Type B pancreatic cell (in vitro differentiated cells): ENCODE data around the gene SHANK1. TPM values are rescaled to one million over a fixed set of nuclear protein-coding genes. Genes with fewer than 3 reads are reported as not detected.
A peak's percentile ranks its signal among the peaks of the same experiment; 100 is the strongest.

Experiments
- DNase-seq: peaks from one replicate; pipeline ENCODE4 v3.0.0; 2021; ENCODE audit warnings: mixed read lengths; ENCODE audit not compliant: unreplicated experiment; ENCODE audit errors: extremely low spot score
- H3K27ac Mint-ChIP-seq: 2 replicates; pipeline ENCODE4 v1.8.0; 2021; ENCODE audit warnings: mild to moderate bottlenecking, mixed read lengths
- H3K27me3 Mint-ChIP-seq: 2 replicates; pipeline ENCODE4 v1.8.0; 2021; ENCODE audit warnings: mixed read lengths
- H3K36me3 Mint-ChIP-seq: 2 replicates; pipeline ENCODE4 v1.8.0; 2021; ENCODE audit warnings: mixed read lengths
- H3K4me1 Mint-ChIP-seq: one replicate; pipeline ENCODE4 v1.8.0; 2021; ENCODE audit warnings: mixed read lengths; ENCODE audit not compliant: unreplicated experiment
- H3K4me3 Mint-ChIP-seq: 2 replicates; pipeline ENCODE4 v1.8.0; 2021; ENCODE audit warnings: mild to moderate bottlenecking, mixed read lengths
- H3K9me3 Mint-ChIP-seq: 2 replicates; pipeline ENCODE4 v1.8.0; 2021; ENCODE audit warnings: mixed read lengths
- total RNA-seq: library from RNA; stranded (reverse); gene quantifications from 2 replicates; pipeline ENCODE4 v1.2.1, GENCODE V29; 2021; ENCODE audit warnings: low replicate concordance
- TF ChIP-seq, protein P1 (sequence below): fragments of 200-600 bp; sonication (generic); conservative IDR thresholded peaks from 2 replicates; pipeline ENCODE4 v1.5.0; 2021; ENCODE audit warnings: antibody characterized with exemption, mild to moderate bottlenecking

SHANK1 gene
- total RNA-seq, 1 donor from 2014 or later, result 7.8 TPM

DNA sequence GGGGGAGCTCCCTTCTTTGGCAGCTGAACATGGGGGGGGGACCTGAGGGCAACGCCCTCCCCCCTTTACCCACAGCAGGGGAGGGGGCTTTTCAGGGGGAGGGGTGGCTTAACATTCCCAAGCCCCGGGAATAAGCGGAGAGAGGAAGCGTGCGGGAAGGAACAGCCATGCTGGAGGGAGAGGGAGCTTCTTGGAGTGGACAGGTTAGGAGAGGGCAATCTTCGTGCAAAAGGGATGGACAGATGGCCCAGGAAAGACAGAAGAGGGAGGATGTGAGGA is 59.6 kb downstream of the SHANK1 start:
- no peaks in the 10 kb centered on the region for H3K36me3 Mint-ChIP-seq
- no peak overlapping the region for H3K27ac Mint-ChIP-seq
- TF ChIP-seq, protein P1, sequence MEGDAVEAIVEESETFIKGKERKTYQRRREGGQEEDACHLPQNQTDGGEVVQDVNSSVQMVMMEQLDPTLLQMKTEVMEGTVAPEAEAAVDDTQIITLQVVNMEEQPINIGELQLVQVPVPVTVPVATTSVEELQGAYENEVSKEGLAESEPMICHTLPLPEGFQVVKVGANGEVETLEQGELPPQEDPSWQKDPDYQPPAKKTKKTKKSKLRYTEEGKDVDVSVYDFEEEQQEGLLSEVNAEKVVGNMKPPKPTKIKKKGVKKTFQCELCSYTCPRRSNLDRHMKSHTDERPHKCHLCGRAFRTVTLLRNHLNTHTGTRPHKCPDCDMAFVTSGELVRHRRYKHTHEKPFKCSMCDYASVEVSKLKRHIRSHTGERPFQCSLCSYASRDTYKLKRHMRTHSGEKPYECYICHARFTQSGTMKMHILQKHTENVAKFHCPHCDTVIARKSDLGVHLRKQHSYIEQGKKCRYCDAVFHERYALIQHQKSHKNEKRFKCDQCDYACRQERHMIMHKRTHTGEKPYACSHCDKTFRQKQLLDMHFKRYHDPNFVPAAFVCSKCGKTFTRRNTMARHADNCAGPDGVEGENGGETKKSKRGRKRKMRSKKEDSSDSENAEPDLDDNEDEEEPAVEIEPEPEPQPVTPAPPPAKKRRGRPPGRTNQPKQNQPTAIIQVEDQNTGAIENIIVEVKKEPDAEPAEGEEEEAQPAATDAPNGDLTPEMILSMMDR, result no peak
- peaks cover 82% of the 10 kb centered on the region for H3K27me3 Mint-ChIP-seq
- peak overlapping the region; percentile 75 for H3K4me3 Mint-ChIP-seq
- H3K9me3 Mint-ChIP-seq, result peaks cover under 1% of the 10 kb centered on the region
- peaks cover 9% of the 10 kb centered on the region for H3K4me1 Mint-ChIP-seq
- no peak for DNase-seq

DNA sequence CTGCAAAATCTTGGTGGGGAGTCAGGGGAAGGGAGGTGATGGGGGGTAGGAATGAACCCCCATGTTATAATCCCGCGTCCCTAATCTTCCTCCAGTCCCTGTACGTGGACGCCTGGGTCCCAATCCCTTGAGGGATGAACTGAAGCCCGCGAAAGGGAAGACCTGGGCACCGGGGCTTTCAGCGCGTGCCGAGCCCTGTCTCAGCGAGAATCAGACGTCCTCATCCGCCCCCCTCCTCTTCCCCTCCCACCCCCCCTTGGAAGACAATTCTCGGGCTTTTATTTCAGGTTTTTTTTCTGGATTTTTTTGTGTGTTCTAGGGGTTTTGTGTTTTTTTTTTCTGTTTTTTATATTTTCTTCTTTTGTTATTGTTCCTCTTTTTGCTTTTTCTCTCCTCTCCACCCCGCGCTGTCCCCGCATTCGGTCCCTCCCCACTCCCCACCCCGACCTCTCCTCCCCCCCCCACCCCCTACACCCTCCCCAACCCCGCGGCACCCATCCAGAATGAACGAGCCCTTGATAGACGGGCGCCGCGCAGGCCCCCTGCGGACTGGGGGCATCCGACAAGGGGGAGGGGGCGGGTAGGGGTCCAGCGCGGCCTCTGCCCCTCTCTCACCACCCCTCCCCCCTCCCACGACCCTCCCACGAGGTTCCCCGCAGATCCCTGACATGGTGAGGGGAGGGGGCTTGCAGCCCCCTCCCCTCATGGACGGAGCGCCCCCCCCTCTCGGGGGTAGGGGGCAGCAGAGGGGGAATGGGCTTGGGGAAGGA is 60.1 kb downstream of the SHANK1 start:
- Mint-ChIP-seq H3K4me3 (peak overlapping the region; percentile 68), H3K9me3 (peaks cover 4% of the 10 kb centered on the region), H3K36me3 (no peaks in the 10 kb centered on the region), H3K4me1 (peaks cover 9% of the 10 kb centered on the region), H3K27me3 (peaks cover 83% of the 10 kb centered on the region), H3K27ac (no peak overlapping the region)
- DNase-seq, result no peak
- TF ChIP-seq, protein P1, result no peak

DNA sequence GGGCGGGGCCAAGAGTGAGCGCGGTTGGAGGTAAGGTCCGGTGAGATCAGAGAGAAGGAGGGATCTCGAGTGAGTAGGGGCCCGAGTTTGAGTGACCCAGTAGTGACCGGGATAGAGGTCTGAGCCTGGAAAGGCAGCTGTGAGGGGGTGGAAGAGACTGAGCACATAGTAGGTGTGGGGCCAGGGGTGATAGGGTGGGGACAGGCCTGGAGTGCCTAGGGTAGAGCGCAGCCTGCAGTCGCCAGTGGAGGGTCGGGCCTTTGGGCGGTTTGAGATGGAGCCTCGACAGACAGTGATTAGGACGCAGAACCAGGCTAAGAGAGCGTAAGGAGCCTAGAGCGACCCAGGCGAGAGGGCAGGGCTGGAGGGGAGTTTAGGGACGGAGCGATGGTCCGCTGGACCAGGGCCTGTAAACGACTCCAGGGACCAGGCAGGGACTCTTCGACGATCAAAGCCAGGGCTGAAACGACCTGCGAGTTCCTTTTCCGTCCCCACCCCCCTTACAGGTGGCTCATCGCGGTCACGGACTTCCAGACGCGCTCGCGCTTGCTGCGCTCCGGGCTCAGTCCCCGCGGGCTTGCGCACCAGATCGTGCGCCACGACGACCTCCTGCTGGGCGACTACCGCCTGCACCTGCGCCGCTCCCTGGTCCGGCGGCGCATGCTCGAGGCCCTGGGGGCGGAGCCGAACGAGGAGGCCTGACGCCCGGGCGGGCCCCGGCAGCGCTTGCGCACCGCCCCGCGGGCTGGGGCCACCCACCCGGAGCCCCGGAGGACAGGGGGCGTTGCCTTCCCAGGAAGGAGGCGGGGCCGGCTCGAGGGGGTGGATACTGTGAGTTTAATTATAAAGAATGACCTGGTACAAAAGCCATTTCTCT is 60.9 kb downstream of the SHANK1 start:
- peaks cover 4% of the 10 kb centered on the region for H3K9me3 Mint-ChIP-seq
- peaks cover 9% of the 10 kb centered on the region for H3K4me1 Mint-ChIP-seq
- TF ChIP-seq, protein P1, result no peak
- H3K27me3 Mint-ChIP-seq, result peaks cover 82% of the 10 kb centered on the region
- peak; percentile 87 for DNase-seq
- H3K4me3 Mint-ChIP-seq, result peak overlapping the region; percentile 98
- H3K36me3 Mint-ChIP-seq, result no peaks in the 10 kb centered on the region
- peak overlapping the region; percentile 96 for H3K27ac Mint-ChIP-seq

DNA sequence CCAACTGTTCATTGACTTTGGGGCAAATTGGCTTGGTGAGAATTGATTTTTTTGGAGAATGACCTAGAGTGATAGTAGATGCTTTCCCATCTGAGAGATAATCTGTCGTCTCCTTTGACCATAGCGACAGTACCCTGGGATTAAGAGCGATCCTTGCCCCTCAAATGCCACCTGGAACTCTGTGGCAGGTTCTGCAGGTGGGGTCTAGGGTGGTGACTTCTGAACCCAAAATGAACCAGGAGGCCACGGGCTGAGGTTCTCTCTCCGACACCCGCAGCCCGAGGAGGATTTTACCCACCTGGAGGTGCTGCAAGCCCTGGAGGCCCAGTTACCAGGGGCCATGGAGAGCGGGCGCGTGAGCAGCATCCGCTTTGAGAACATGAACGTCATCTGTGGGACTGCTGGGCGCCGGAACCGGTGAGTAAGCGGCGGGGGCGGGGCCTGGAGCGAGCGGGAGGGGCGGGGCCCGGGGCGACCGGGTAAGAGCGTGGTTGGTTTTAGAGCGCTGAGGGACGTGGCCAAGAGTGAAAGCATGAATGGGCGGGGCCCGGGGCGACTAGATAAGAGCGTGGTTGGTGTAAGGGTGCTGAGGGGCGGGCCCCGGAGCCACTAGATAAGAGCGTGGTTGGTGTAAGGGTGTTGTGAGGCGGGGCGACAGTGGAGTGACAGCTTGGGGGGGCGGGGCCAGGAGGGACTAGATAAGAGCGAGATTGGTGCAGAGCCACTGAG is 61.7 kb downstream of the SHANK1 start:
- peak; percentile 92 for DNase-seq
- no peaks in the 10 kb centered on the region for H3K36me3 Mint-ChIP-seq
- H3K9me3 Mint-ChIP-seq, result peaks cover 4% of the 10 kb centered on the region
- peaks cover 80% of the 10 kb centered on the region for H3K27me3 Mint-ChIP-seq
- peak overlapping the region; percentile 96 for H3K27ac Mint-ChIP-seq
- H3K4me3 Mint-ChIP-seq, result peak overlapping the region; percentile 98
- TF ChIP-seq, protein P1, result no peak
- H3K4me1 Mint-ChIP-seq, result peaks cover 9% of the 10 kb centered on the region

DNA sequence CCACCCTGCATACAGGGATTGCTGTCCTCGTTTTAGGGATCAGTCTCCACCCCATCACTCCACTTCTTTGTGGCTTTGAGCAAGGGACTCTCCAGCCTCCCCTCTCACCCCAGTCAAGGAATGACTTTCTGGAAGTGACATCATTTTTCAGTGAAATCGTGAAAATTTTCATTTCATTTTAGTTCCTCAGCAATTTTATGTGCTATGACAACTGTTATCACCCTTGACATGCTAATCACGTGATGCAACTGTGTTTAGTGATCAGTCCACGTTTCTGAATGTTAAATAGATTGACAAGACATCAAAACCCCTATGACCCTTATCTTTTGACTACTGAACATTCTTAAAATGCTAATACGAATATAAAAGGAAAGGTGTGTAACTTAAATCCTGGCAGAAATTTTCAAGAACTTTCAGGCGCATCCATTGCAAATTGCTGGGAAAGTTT is 62.4 kb downstream of the SHANK1 start:
- Mint-ChIP-seq H3K36me3 (no peaks in the 10 kb centered on the region), H3K27ac (peak overlapping the region; percentile 96), H3K9me3 (peaks cover 4% of the 10 kb centered on the region), H3K4me3 (peak overlapping the region; percentile 98), H3K27me3 (peaks cover 79% of the 10 kb centered on the region), H3K4me1 (peaks cover 9% of the 10 kb centered on the region)
- DNase-seq, result no peak
- TF ChIP-seq, protein P1, result no peak
